HepG2 (cell line): ENCODE measurements around the gene SLC10A1. TPM values are rescaled to one million over a fixed set of nuclear protein-coding genes. Genes with fewer than 3 reads are reported as not detected.
A peak's percentile ranks its signal among the peaks of the same experiment; 100 is the strongest.

Experiments used
- CBX5 ChIP-seq: sonication (generic); formaldehyde crosslinking; IDR thresholded peaks from 2 replicates; pipeline ENCODE4 v1.4.0; 2020; ENCODE audit warnings: missing genetic modification reagents, borderline replicate concordance
- EED ChIP-seq: sonication (generic); formaldehyde crosslinking; IDR thresholded peaks from 2 replicates; pipeline ENCODE4 v1.5.0; 2020; ENCODE audit warnings: mild to moderate bottlenecking, missing genetic modification reagents
- ESRRA ChIP-seq: sonication (generic); formaldehyde crosslinking; IDR thresholded peaks from 2 replicates; pipeline ENCODE4 v1.5.1; 2020; ENCODE audit warnings: mild to moderate bottlenecking, low read depth, missing genetic modification reagents
- IKZF1 ChIP-seq: fragments of 450-650 bp; IDR thresholded peaks from 2 replicates; pipeline ENCODE4 v1.7.1; 2016
- NKX3-1 ChIP-seq: sonication (generic); formaldehyde crosslinking; IDR thresholded peaks from 2 replicates; pipeline ENCODE4 v1.5.0; 2020; ENCODE audit warnings: missing genetic modification reagents
- NR1H2 ChIP-seq: sonication (generic); formaldehyde crosslinking; IDR thresholded peaks from 2 replicates; pipeline ENCODE4 v1.8.1; 2022; ENCODE audit warnings: low read depth, missing genetic modification reagents, borderline replicate concordance
- POLR2A ChIP-seq, 2 experiments: IDR thresholded peaks; 2 replicates each; pipeline ENCODE4 v1.6.1; 2011; ENCODE audit warnings: low read depth in 2 of 2, low read length in 2 of 2, mild to moderate bottlenecking in 1 of 2, moderate library complexity in 1 of 2; ENCODE audit not compliant: insufficient read depth in 1 of 2
- SMAD9 ChIP-seq: sonication (generic); formaldehyde crosslinking; IDR thresholded peaks from 2 replicates; pipeline ENCODE4 v1.5.1; 2020; ENCODE audit warnings: mild to moderate bottlenecking, missing genetic modification reagents
- TEAD3 ChIP-seq: optimal IDR thresholded peaks from 2 replicates; pipeline ENCODE3; 2016; ENCODE audit warnings: borderline replicate concordance
- TMF1 ChIP-seq: sonication (generic); formaldehyde crosslinking; IDR thresholded peaks from 2 replicates; pipeline ENCODE4 v1.8.1; 2022; ENCODE audit warnings: low read depth, missing genetic modification reagents
- TP53 ChIP-seq: sonication (generic); formaldehyde crosslinking; conservative IDR thresholded peaks from 2 replicates; pipeline ENCODE4 v1.4.0; 2020; ENCODE audit warnings: missing genetic modification reagents
- XBP1 ChIP-seq: sonication (generic); formaldehyde crosslinking; IDR thresholded peaks from 2 replicates; pipeline ENCODE4 v1.5.0; 2020; ENCODE audit warnings: missing genetic modification reagents
- ZNF530 ChIP-seq: sonication (generic); formaldehyde crosslinking; IDR thresholded peaks from 2 replicates; pipeline ENCODE4 v1.5.0; 2020; ENCODE audit warnings: low read depth, mild to moderate bottlenecking, missing genetic modification reagents
- ZNF615 ChIP-seq: sonication (generic); formaldehyde crosslinking; IDR thresholded peaks from 2 replicates; pipeline ENCODE4 v1.5.0; 2020; ENCODE audit warnings: mild to moderate bottlenecking, missing genetic modification reagents, borderline replicate concordance
- polyA plus RNA-seq, 8 experiments: library from polyadenylated mRNA; depleted of rRNA in 3 of 8; stranded (reverse) in 7 of 8; unstranded in 1 of 8; fragments of >200 nt; fragmentation: Illumina TruSeq in 4 of 8; extraction: Trizol in 4 of 8; gene quantifications; 2 replicates each; pipeline versions ENCODE4 v1.2.1 to v1.2.3, GENCODE V29; 2011 to 2016; ENCODE audit warnings: low read depth in 4 of 8, missing spikeins in 1 of 8, mixed read lengths in 1 of 8; ENCODE audit not compliant: insufficient read depth in 1 of 8
- total RNA-seq, 5 experiments: library from RNA; depleted of rRNA; stranded (reverse); fragments of >200 nt; fragmentation: Illumina TruSeq; extraction: Trizol; gene quantifications; 2 replicates each; pipeline ENCODE4 v1.2.3, GENCODE V29; 2016; ENCODE audit warnings: low read depth in 1 of 5
- TF ChIP-seq, protein P1 (sequence below): sonication (generic); formaldehyde crosslinking; IDR thresholded peaks from 2 replicates; pipeline ENCODE4 v1.8.1; 2023; ENCODE audit warnings: mild to moderate bottlenecking, missing genetic modification reagents, borderline replicate concordance
- TF ChIP-seq, protein P2 (sequence below): IDR thresholded peaks from 2 replicates; pipeline ENCODE4 v1.6.1; 2016; ENCODE audit warnings: missing compliant biosample characterization, missing genetic modification reagents, borderline replicate concordance
- TF ChIP-seq, protein P3 (sequence below): sonication (generic); formaldehyde crosslinking; IDR thresholded peaks from 2 replicates; pipeline ENCODE4 v1.5.1; 2020; ENCODE audit warnings: missing genetic modification reagents, mild to moderate bottlenecking, borderline replicate concordance
- TF ChIP-seq, protein P4 (sequence below): IDR thresholded peaks from 2 replicates; pipeline ENCODE4 v1.6.1; 2016
- TF ChIP-seq, protein P5 (sequence below): IDR thresholded peaks from 2 replicates; pipeline ENCODE4 v1.6.1; 2016; ENCODE audit warnings: low read depth, missing genetic modification reagents, missing compliant biosample characterization
- TF ChIP-seq, protein P6 (sequence below): sonication (generic); formaldehyde crosslinking; IDR thresholded peaks from 2 replicates; pipeline ENCODE4 v1.4.0; 2020; ENCODE audit warnings: missing genetic modification reagents

Gene SLC10A1
- total and polyA plus RNA-seq, 2 of the 13 experiments (the other 11 are each of a cell fraction or from before 2014, with no cell fraction given): 0.17 TPM; not detected in 1

DNA sequence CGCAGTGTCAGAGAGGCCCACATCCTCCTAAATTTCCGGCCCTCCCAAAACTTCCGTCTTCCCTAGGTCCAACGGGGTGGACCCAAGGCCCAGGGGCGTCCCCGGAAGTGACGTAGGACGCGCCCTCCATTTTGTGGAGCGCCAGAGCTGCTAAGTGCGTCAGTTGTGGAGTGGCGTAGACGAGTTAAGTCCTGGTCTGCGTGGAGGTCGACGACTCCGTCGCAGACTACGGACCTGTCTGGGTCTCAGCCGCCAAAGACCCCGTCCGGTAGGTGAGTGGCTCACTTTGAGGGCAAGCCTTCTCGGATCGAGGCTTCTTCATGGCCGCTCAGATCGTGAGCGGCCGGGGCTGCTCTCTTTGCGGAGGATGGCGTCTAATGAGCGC, 30.1 kb downstream of the SLC10A1 start, which contains the start of gene SRSF5 (continued):
- TF ChIP-seq ESRRA (CRISPR knock-in tag) (no peak; the same call in 1 of the 2 replicates), SMAD9 (no peak), NKX3-1 (CRISPR knock-in tag) (peak; percentile 86), NR1H2 (CRISPR knock-in tag) (peak; percentile 86; the same call in 1 of the 2 replicates), ZNF615 (CRISPR knock-in tag) (peak; percentile 54; the same call in 1 of the 2 replicates), POLR2A (IDR thresholded peaks at IDR 0.05; ENCODE audit: insufficient read depth in 1 of 2, low read depth in 2 of 2, low read length in 2 of 2) (peak; percentile 99 to 100), EED (CRISPR knock-in tag) (peak; percentile 50; the same call in 1 of the 2 replicates), TEAD3 (CRISPR knock-in tag) (peak; percentile 6), TP53 (CRISPR knock-in tag) (peak; percentile 80; the same call in 1 of the 2 replicates), IKZF1 (no peak), TMF1 (no peak), ZNF530 (CRISPR knock-in tag) (no peak), XBP1 (peak; percentile 90; the same call in 1 of the 2 replicates), CBX5 (CRISPR knock-in tag) (peak; percentile 87; the same call in 1 of the 2 replicates)
- TF ChIP-seq, protein P1, sequence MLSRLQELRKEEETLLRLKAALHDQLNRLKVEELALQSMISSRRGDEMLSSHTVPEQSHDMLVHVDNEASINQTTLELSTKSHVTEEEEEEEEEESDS (CRISPR knock-in tag): no peak
- TF ChIP-seq, protein P2, sequence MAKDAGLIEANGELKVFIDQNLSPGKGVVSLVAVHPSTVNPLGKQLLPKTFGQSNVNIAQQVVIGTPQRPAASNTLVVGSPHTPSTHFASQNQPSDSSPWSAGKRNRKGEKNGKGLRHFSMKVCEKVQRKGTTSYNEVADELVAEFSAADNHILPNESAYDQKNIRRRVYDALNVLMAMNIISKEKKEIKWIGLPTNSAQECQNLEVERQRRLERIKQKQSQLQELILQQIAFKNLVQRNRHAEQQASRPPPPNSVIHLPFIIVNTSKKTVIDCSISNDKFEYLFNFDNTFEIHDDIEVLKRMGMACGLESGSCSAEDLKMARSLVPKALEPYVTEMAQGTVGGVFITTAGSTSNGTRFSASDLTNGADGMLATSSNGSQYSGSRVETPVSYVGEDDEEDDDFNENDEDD: peak; percentile 45; the same call in 1 of the 2 replicates
- TF ChIP-seq, protein P3, sequence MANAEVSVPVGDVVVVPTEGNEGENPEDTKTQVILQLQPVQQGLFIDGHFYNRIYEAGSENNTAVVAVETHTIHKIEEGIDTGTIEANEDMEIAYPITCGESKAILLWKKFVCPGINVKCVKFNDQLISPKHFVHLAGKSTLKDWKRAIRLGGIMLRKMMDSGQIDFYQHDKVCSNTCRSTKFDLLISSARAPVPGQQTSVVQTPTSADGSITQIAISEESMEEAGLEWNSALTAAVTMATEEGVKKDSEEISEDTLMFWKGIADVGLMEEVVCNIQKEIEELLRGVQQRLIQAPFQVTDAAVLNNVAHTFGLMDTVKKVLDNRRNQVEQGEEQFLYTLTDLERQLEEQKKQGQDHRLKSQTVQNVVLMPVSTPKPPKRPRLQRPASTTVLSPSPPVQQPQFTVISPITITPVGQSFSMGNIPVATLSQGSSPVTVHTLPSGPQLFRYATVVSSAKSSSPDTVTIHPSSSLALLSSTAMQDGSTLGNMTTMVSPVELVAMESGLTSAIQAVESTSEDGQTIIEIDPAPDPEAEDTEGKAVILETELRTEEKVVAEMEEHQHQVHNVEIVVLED (CRISPR knock-in tag): peak; percentile 89
- TF ChIP-seq, protein P4, sequence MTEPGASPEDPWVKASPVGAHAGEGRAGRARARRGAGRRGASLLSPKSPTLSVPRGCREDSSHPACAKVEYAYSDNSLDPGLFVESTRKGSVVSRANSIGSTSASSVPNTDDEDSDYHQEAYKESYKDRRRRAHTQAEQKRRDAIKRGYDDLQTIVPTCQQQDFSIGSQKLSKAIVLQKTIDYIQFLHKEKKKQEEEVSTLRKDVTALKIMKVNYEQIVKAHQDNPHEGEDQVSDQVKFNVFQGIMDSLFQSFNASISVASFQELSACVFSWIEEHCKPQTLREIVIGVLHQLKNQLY (CRISPR knock-in tag): 0 out of 2 replicates have a peak, but pooled peaks have one; percentile 16
- TF ChIP-seq, protein P5, sequence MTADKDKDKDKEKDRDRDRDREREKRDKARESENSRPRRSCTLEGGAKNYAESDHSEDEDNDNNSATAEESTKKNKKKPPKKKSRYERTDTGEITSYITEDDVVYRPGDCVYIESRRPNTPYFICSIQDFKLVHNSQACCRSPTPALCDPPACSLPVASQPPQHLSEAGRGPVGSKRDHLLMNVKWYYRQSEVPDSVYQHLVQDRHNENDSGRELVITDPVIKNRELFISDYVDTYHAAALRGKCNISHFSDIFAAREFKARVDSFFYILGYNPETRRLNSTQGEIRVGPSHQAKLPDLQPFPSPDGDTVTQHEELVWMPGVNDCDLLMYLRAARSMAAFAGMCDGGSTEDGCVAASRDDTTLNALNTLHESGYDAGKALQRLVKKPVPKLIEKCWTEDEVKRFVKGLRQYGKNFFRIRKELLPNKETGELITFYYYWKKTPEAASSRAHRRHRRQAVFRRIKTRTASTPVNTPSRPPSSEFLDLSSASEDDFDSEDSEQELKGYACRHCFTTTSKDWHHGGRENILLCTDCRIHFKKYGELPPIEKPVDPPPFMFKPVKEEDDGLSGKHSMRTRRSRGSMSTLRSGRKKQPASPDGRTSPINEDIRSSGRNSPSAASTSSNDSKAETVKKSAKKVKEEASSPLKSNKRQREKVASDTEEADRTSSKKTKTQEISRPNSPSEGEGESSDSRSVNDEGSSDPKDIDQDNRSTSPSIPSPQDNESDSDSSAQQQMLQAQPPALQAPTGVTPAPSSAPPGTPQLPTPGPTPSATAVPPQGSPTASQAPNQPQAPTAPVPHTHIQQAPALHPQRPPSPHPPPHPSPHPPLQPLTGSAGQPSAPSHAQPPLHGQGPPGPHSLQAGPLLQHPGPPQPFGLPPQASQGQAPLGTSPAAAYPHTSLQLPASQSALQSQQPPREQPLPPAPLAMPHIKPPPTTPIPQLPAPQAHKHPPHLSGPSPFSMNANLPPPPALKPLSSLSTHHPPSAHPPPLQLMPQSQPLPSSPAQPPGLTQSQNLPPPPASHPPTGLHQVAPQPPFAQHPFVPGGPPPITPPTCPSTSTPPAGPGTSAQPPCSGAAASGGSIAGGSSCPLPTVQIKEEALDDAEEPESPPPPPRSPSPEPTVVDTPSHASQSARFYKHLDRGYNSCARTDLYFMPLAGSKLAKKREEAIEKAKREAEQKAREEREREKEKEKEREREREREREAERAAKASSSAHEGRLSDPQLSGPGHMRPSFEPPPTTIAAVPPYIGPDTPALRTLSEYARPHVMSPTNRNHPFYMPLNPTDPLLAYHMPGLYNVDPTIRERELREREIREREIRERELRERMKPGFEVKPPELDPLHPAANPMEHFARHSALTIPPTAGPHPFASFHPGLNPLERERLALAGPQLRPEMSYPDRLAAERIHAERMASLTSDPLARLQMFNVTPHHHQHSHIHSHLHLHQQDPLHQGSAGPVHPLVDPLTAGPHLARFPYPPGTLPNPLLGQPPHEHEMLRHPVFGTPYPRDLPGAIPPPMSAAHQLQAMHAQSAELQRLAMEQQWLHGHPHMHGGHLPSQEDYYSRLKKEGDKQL (CRISPR knock-in tag): 0 out of 2 replicates have a peak, but pooled peaks have one; percentile 21
- TF ChIP-seq, protein P6, sequence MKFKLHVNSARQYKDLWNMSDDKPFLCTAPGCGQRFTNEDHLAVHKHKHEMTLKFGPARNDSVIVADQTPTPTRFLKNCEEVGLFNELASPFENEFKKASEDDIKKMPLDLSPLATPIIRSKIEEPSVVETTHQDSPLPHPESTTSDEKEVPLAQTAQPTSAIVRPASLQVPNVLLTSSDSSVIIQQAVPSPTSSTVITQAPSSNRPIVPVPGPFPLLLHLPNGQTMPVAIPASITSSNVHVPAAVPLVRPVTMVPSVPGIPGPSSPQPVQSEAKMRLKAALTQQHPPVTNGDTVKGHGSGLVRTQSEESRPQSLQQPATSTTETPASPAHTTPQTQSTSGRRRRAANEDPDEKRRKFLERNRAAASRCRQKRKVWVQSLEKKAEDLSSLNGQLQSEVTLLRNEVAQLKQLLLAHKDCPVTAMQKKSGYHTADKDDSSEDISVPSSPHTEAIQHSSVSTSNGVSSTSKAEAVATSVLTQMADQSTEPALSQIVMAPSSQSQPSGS: peak; percentile 52; the same call in 1 of the 2 replicates
